Measurements from ENCODE around the gene DDX41. TPM values are rescaled to one million over a fixed set of nuclear protein-coding genes. Genes with fewer than 3 reads are reported as not detected.
A peak's percentile ranks its signal among the peaks of the same experiment; 100 is the strongest.

DDX41 gene
- total RNA-seq, 6 donors from 2014 or later: 82.0 to 150 (median 91.9) TPM

DNA sequence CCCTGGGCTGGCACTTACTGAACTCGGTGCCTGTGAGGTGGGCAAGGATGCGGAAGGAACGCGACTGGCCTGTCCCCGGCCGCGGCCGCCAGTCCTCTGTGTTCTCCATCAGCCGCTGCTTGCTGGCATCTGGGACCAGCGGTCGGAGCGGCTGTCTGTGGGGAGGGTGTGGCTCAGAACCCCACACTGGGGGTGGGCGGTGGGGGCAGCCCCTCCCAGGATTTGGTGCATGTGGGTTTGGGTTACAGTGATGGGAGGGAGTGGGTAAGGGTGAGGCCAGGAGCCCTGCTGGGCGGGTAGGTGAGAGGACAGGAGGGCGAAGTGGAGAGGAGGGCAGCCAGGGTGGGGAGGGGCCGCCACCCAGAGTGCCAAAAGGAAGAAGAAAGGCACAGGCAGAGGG lies 25.8 kb downstream of the DDX41 start:
- Histone ChIP-seq H3K36me3 (peaks cover 4 to 65% (median 48%) of the 10 kb centered on the region in 4 donors), H3K27ac (peak overlapping the region in 1 of 4 donors; percentile 19), H3K9me3 (no peaks in the 10 kb centered on the region), H3K4me3 (no peak overlapping the region), H3K27me3 (no peaks in the 10 kb centered on the region), H3K4me1 (peaks cover 32 to 51% (median 36%) of the 10 kb centered on the region in 4 donors)
- 96% methylated on average over 4 to 16 of the region's 16 CpGs for WGBS, 2 donors
- TF ChIP-seq POLR2A (IDR thresholded peaks at IDR 0.05): no peak
- no peak for TF ChIP-seq EP300 (IDR thresholded peaks at IDR 0.05)
- TF ChIP-seq, protein P1, sequence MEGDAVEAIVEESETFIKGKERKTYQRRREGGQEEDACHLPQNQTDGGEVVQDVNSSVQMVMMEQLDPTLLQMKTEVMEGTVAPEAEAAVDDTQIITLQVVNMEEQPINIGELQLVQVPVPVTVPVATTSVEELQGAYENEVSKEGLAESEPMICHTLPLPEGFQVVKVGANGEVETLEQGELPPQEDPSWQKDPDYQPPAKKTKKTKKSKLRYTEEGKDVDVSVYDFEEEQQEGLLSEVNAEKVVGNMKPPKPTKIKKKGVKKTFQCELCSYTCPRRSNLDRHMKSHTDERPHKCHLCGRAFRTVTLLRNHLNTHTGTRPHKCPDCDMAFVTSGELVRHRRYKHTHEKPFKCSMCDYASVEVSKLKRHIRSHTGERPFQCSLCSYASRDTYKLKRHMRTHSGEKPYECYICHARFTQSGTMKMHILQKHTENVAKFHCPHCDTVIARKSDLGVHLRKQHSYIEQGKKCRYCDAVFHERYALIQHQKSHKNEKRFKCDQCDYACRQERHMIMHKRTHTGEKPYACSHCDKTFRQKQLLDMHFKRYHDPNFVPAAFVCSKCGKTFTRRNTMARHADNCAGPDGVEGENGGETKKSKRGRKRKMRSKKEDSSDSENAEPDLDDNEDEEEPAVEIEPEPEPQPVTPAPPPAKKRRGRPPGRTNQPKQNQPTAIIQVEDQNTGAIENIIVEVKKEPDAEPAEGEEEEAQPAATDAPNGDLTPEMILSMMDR (IDR thresholded peaks at IDR 0.05): no peak
- no peak for TF ChIP-seq POLR2AphosphoS5 (IDR thresholded peaks at IDR 0.05)
- no peak for ATAC-seq (ENCODE audit: low FRiP score in 2 of 2)
- DNase-seq: peak in 1 of 2 donors; percentile 73

DNA sequence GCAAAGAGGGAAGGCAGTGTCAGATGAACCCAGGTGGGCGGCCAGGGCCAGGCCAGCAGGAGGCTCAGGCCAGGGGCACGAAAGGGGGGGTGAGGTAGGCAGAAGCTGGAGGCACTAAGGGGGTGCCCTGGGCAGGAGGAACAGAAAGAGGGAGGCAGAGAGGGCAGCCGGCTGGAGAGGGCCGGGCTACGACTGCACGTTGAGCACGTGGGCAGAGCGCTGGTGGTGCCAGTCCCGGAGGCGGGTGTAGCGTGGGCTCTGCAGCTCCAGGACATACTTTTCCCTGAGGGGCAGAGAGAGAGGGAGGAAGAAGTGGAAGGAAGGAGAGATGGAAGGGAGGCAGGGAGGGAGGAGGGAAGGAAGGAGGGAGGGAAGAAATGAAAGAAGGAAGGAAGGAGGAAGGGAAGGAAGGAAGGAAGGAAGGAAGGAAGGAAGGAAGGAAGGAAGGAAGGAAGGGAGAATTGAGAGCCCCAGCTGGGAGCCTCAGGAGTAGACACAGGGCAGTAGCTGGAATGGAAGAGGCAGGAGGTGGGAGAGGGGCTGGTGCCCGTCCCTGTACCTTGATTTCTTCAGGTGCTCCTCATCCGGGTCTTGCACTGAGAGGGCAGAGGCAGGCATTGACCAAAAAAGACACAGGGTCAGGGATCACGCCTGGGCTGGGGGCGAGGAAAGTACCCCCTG lies 26.3 kb downstream of the DDX41 start:
- Histone ChIP-seq H3K4me3 (no peak overlapping the region), H3K36me3 (peaks cover 4 to 70% (median 50%) of the 10 kb centered on the region in 4 donors), H3K27me3 (no peaks in the 10 kb centered on the region), H3K27ac (no peak overlapping the region), H3K9me3 (no peaks in the 10 kb centered on the region), H3K4me1 (peaks cover 26 to 46% (median 30%) of the 10 kb centered on the region in 4 donors)
- TF ChIP-seq POLR2AphosphoS5 (IDR thresholded peaks at IDR 0.05): no peak
- TF ChIP-seq, protein P1 (IDR thresholded peaks at IDR 0.05): no peak
- no peak for TF ChIP-seq POLR2A (IDR thresholded peaks at IDR 0.05)
- no peak for TF ChIP-seq EP300 (IDR thresholded peaks at IDR 0.05)
- 84 to 90% methylated on average over 15 of the region's 15 CpGs for WGBS, 2 donors
- DNase-seq (peak in 1 of 2 donors; percentile 49), ATAC-seq (ENCODE audit: low FRiP score in 2 of 2) (no peak)

DNA sequence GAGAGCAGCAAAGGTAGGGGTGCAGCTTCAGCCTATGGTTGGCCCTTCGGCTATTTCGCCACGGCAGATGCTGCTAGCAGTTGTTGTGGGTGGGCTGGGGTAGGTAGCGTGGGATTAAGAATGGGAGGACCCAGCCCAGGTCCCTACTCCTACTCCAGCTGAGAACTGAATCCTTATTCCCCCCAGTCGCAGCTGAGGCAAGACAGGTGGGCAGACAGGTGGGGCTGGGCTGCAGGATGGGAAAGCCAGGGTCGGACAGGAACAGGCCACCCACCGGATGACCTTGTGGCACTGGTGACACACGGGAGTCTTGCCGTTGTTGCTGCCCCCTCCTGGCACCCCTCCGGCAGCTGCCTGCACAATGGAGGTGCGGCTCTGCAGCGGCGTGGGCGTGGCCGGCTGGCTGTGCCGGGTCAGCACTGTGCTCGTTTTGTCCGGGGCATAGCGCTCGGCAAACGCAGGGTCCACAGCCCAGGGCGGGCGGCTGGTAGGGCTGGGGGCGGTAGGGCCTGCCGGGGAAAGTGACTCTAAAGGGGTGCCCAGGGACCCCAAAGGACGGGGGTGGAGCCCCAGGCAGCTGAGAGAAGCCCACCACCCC lies 27.5 kb downstream of the DDX41 start:
- peaks cover 14 to 34% (median 18%) of the 10 kb centered on the region in 4 donors for H3K4me1 ChIP-seq
- TF ChIP-seq POLR2A (IDR thresholded peaks at IDR 0.05) (no peak), POLR2AphosphoS5 (IDR thresholded peaks at IDR 0.05) (no peak), EP300 (IDR thresholded peaks at IDR 0.05) (no peak)
- TF ChIP-seq, protein P1 (IDR thresholded peaks at IDR 0.05): no peak
- H3K27me3 ChIP-seq: no peaks in the 10 kb centered on the region
- H3K27ac ChIP-seq: no peak overlapping the region
- H3K4me3 ChIP-seq: no peak overlapping the region
- peaks cover 4 to 79% (median 55%) of the 10 kb centered on the region in 4 donors for H3K36me3 ChIP-seq
- 78 to 82% methylated on average over 8 to 25 of the region's 26 CpGs for WGBS, 2 donors
- ATAC-seq (ENCODE audit: low FRiP score in 2 of 2): no peak
- DNase-seq: peak in 1 of 2 donors; percentile 84
- no peaks in the 10 kb centered on the region for H3K9me3 ChIP-seq

DNA sequence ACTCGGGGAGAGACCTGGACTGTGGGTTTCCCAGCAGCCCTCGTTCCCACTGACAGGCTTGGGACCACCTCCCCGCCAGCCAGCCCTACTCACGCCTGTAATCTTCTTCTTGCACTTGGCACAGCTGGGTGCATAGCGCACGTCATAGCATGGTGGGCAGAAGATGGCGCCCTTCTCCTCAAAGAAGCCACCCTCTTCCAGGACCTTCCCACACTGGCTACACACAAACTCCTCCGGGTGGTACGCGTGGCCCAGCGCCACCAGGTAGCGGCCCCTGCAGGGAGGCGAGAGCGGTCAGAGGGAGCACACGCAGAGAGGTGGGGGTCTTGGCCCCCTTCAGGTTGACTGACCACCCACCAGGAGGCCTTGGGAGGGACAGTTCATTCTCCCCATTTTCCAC lies 28.8 kb downstream of the DDX41 start:
- Histone ChIP-seq H3K27me3 (no peaks in the 10 kb centered on the region), H3K9me3 (no peaks in the 10 kb centered on the region), H3K36me3 (peaks cover 4 to 88% (median 62%) of the 10 kb centered on the region in 4 donors), H3K4me1 (peaks cover 2 to 21% (median 7%) of the 10 kb centered on the region in 4 donors), H3K4me3 (no peak overlapping the region), H3K27ac (no peak overlapping the region)
- 89 to 91% methylated on average over 12 to 15 of the region's 15 CpGs for WGBS, 2 donors
- DNase-seq (peak in 1 of 2 donors; percentile 59), ATAC-seq (ENCODE audit: low FRiP score in 2 of 2) (no peak)
- TF ChIP-seq POLR2AphosphoS5 (IDR thresholded peaks at IDR 0.05): no peak
- no peak for TF ChIP-seq POLR2A (IDR thresholded peaks at IDR 0.05)
- TF ChIP-seq, protein P1 (IDR thresholded peaks at IDR 0.05): no peak
- no peak for TF ChIP-seq EP300 (IDR thresholded peaks at IDR 0.05)
